Activated T-cell treated with anti-CD3 and anti-CD28 coated beads, Interleukin-2, amount 50 U/mL, for 24 hours (primary cell): ENCODE results near the gene PGA5.
"Not testable (repeated sequence)": the region's sequence is repeated elsewhere in the genome, so short reads cannot be mapped to it uniquely, and the experiment has no call there.

Source experiments
- DNase-seq: peaks from one replicate; pipeline ENCODE4 v3.0.0-alpha.2; 2020
- H3K27ac Mint-ChIP-seq: 2 replicates; pipeline ENCODE4 v1.8.0; 2020; ENCODE audit warnings: mild to moderate bottlenecking, mixed read lengths
- H3K27me3 Mint-ChIP-seq: 2 replicates; pipeline ENCODE4 v1.8.0; 2020; ENCODE audit warnings: mixed read lengths
- H3K36me3 Mint-ChIP-seq: 2 replicates; pipeline ENCODE4 v1.8.0; 2020; ENCODE audit warnings: low read depth, mixed read lengths
- H3K4me1 Mint-ChIP-seq: 2 replicates; pipeline ENCODE4 v1.8.0; 2020; ENCODE audit warnings: low read depth, mixed read lengths
- H3K4me3 Mint-ChIP-seq: 2 replicates; pipeline ENCODE4 v1.8.0; 2020; ENCODE audit warnings: mild to moderate bottlenecking, moderate library complexity, mixed read lengths
- H3K9me3 Mint-ChIP-seq: 2 replicates; pipeline ENCODE4 v1.8.0; 2020; ENCODE audit warnings: mixed read lengths

Gene PGA5

DNA sequence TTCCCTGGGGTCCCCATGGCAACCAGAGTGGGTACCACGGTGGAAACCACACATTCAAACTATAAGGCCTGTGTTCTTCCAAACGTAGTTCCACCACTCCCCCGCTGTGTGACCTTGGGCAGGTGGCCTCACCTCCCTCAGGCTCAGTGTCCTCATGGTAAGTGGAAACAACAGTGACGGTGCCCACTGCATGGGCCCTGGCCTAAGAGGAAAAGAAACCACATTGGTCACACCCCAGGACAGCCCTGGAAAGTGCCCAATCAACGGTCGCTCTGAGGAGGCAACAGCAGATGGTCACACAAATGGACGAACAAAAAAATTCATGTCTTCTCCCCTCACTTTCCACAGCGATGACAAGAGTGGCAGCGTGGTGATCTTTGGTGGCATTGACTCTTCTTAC is 7.1 kb downstream of the PGA5 start:
- not testable (repeated sequence) for H3K4me3 Mint-ChIP-seq, DNase-seq, H3K9me3 Mint-ChIP-seq, H3K27ac Mint-ChIP-seq, H3K27me3 Mint-ChIP-seq, H3K36me3 Mint-ChIP-seq, H3K4me1 Mint-ChIP-seq

DNA sequence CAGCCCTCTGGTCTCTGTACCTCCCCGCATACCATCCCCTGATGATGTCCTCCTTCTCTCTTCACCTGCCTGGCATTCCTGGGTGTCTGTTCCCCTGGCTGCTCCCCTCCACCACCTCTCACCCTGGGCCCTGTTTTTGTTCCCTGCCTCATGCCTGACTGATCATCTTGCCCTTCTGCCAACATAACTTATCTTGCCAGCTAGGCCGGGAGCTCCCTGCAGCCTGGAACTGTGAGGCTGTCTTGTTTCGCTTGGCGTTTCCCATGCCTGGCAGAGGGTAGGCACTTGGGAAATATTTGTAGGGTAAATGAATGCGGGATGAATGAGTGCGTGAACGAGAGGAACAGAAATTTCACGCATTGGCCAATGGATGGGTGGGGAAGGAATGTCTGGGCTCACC is 8.2 kb downstream of the PGA5 start:
- H3K27ac Mint-ChIP-seq, H3K4me1 Mint-ChIP-seq, H3K9me3 Mint-ChIP-seq, H3K4me3 Mint-ChIP-seq, H3K27me3 Mint-ChIP-seq, H3K36me3 Mint-ChIP-seq, DNase-seq: not testable (repeated sequence)

DNA sequence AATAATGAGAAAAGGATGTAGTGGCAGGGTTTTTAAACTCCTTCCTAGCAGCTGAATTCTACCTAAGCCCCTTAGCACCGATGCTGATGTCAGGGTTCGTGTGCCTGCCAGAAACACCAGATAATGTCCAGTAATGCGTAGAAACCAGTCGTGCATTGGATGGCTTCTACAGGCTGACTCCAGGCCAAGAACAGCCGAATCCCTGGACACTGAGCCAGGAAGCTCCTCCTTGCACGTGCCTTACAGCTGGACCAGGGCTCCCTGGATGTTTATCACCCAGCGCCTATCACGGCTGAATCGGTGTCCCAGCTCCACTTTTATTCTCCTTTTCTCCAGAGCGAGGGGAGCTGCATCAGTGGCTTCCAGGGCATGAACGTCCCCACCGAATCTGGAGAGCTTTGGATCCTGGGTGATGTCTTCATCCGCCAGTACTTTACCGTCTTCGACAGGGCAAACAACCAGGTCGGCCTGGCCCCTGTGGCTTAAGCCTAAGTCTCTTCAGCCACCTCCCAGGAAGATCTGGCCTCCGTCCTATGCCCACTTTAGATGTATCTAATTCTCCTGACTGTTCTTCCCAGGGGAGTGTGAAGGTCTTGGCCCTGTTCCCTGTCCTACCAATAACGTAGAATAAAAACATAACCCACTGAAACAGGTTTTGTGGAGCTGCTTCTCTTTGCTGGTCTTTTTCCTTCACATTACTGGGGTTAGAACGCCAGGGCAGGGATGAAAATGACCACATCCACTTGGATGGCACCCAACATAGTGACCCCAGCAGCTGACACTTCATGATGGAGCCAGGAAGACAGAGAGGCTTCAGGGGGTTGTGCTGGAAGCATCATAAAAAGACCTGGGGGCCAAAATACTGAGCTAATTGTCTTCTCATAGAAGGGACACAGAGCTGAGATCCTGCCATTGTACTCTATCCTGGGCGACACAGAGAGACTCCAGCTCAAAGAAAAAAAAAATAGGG is 10.1 kb downstream of the PGA5 start:
- not testable (repeated sequence) for H3K36me3 Mint-ChIP-seq, H3K4me1 Mint-ChIP-seq, H3K9me3 Mint-ChIP-seq, H3K27ac Mint-ChIP-seq, H3K4me3 Mint-ChIP-seq, H3K27me3 Mint-ChIP-seq, DNase-seq

DNA sequence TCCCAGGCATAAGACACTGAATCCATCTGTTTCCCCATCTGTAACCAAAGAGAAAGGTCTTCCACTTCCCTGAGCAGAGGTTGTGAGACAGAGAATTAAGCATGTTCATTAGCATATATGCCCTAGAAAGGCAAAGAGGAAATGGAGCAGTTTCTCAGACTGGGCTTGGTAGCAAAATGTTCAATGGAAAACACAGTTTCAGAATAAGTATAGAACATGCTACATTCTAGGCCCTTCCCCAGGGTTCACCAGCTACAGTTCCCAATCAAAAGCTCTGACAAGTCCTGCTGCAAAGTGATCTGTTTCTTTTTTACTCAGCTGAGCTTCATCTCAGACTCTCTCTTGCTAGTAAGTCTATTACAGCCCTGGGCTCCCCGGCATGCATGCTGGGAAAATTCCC is 11.4 kb downstream of the PGA5 start:
- H3K4me3 Mint-ChIP-seq, H3K4me1 Mint-ChIP-seq, H3K9me3 Mint-ChIP-seq, H3K36me3 Mint-ChIP-seq, H3K27me3 Mint-ChIP-seq, H3K27ac Mint-ChIP-seq, DNase-seq: not testable (repeated sequence)

DNA sequence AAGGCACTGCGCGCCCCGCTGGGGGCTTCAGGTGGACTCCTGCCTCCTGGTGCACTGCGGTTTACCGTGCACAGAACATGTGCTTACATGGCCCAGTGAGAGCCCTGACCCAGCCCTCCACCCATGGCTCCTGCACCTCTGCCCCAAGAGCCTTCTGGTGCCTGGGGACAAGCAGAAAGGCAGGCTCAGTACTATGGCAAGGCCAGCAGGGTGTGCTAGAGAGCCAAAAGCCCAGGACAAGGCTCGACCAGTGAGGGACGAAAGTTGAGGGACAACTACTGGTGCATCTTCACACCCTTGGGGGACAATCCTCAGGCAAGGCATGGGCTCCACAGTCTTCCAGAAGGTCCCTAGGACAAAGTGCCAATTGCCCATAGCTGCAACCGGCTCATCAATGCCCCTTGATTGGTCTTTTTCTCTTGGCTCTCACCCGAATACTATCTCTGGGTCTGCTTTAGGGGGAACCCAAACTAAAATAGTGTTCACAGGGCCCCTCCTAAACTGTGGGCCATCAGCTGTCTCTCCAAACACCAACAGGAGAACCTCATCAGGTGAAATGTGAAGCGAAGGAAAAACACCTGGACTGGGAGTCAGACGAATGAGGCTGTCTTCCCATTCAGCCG is 13.5 kb downstream of the PGA5 start:
- Mint-ChIP-seq H3K27me3 (no peaks in the 10 kb centered on the region), H3K9me3 (no peaks in the 10 kb centered on the region), H3K27ac (no peak overlapping the region), H3K4me1 (no peaks in the 10 kb centered on the region), H3K4me3 (no peak overlapping the region), H3K36me3 (peaks cover 8% of the 10 kb centered on the region)
- DNase-seq = peak; percentile 75

DNA sequence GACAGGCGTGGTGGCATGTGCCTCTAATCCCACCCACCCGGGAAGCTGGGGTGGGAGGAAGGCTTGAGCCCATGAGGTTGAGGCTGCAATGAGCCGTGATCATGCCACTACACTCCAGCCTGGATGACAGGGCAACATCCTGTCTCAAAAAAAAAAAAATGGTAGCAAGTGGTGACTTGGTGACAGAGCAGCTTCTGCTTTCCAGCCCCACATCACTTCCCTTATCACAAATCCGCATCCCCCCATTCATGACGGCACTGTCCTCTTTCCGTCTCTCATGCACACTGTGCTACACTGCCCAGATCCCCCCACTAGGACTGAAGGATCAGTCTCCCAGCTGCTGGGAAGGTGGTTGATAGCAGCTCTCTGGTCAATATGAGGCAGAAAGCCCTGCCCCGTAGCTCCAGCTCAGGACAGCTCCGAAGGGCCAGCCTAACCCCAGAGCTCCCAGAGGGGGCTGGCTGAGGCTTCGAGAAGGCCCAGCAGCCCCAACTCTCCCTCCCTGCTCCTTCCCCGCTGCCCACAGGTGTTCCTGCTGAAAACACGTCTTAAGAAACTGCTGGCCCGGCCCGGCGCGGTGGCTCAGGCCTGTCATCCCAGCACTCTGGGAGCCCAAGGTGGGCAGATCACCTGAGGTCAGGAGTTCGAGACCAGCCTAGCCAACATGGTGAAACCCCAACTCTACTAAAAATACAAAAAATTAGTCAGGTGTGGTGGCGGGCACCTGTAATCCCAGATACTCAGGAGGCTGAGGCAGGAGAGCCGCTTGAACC is 15.9 kb downstream of the PGA5 start:
- Mint-ChIP-seq H3K9me3 (no peaks in the 10 kb centered on the region), H3K27me3 (no peaks in the 10 kb centered on the region), H3K4me1 (no peaks in the 10 kb centered on the region), H3K36me3 (peaks cover 8% of the 10 kb centered on the region), H3K27ac (no peak overlapping the region), H3K4me3 (no peak overlapping the region)
- DNase-seq = no peak

DNA sequence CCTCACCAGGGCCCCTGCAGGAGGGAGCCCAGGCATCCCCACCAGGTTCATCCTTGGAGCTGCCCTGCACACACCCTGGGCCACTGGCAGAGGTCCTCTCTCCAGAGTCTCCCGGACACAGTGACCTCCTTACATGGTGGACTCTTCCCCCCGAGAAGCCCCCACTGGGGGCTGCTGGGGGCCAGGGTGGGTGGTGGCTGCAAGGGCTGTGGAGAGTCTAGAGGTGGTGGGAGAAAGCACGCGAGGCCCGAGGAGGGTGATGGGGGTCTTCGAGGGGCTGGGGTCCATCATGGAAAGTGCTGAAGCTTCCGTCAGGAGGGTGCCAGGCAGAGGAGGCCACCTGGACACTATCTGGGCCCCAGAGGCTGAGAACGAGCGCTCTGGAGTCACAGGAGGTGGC is 17.6 kb downstream of the PGA5 start:
- no peaks in the 10 kb centered on the region for H3K9me3 Mint-ChIP-seq
- H3K4me1 Mint-ChIP-seq = no peaks in the 10 kb centered on the region
- no peak for DNase-seq
- no peak overlapping the region for H3K27ac Mint-ChIP-seq
- peaks cover 13% of the 10 kb centered on the region for H3K36me3 Mint-ChIP-seq
- no peak overlapping the region for H3K4me3 Mint-ChIP-seq
- no peaks in the 10 kb centered on the region for H3K27me3 Mint-ChIP-seq

DNA sequence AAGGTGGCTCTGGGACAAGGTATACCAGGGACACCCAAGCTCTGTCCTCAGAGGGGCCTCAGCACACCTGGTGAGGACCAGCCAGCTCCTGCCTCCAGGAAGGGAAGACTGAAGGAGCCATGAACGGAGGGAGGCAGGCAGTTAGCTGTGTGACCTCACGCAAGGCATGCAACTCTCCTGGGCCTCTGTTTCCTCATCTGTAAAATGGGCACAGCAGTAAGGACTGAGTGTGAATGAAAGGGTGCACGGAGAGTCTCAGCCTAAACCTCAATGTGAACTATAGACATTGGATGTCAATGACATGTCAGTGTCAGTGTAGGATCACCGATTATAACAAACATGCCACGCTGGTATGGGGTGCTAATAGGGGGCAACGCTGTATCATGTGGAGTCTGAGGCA is 18.4 kb downstream of the PGA5 start:
- Mint-ChIP-seq H3K27me3 (no peaks in the 10 kb centered on the region), H3K9me3 (no peaks in the 10 kb centered on the region), H3K4me3 (no peak overlapping the region), H3K27ac (no peak overlapping the region), H3K36me3 (peaks cover 18% of the 10 kb centered on the region), H3K4me1 (no peaks in the 10 kb centered on the region)
- no peak for DNase-seq

DNA sequence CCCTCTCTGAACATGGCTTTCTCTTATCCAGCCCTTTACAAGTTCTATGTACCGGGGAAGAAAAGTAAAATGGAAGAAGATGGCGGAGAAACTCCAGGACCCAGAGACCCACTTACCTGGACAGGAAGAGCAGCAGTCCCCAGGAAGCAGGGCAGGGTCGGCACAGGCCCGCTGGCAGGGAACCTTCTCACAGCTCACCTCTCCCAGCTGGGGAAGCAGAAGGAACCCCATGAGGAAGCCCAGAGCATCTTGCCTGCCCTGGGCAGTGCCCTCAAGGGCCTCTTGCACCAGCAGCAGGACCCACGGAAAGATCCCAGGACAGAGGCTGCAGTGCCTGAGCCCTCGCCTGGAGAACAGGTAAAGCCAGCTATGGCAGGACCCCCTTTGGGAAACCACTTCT is 23.4 kb downstream of the PGA5 start:
- H3K9me3 Mint-ChIP-seq = no peaks in the 10 kb centered on the region
- H3K4me3 Mint-ChIP-seq = no peak overlapping the region
- H3K27ac Mint-ChIP-seq = no peak overlapping the region
- no peaks in the 10 kb centered on the region for H3K4me1 Mint-ChIP-seq
- H3K36me3 Mint-ChIP-seq = peaks cover 17% of the 10 kb centered on the region
- DNase-seq = no peak
- H3K27me3 Mint-ChIP-seq = no peaks in the 10 kb centered on the region

DNA sequence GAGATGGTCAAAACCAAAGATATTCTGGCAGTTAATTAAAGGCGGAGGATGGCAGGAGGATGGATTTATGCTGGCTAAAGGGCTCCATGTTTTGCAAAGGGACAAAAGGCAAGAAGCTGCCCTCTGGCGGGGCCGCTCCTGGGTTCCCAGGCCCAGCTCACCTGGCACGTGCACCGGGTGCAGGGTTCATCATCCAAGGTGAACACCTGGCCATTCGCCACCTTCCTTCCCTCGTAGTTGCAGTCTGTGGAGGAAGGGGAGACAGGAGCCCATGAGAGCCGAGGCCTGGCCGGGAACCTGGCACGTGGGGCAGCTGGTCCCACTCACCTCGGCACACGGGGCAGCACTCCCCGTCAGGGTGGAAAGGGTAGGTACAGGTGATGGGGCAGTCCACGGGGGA is 23.8 kb downstream of the PGA5 start:
- Mint-ChIP-seq H3K27ac (no peak overlapping the region), H3K36me3 (peaks cover 17% of the 10 kb centered on the region), H3K27me3 (no peaks in the 10 kb centered on the region), H3K4me3 (no peak overlapping the region), H3K9me3 (no peaks in the 10 kb centered on the region), H3K4me1 (no peaks in the 10 kb centered on the region)
- DNase-seq = no peak

DNA sequence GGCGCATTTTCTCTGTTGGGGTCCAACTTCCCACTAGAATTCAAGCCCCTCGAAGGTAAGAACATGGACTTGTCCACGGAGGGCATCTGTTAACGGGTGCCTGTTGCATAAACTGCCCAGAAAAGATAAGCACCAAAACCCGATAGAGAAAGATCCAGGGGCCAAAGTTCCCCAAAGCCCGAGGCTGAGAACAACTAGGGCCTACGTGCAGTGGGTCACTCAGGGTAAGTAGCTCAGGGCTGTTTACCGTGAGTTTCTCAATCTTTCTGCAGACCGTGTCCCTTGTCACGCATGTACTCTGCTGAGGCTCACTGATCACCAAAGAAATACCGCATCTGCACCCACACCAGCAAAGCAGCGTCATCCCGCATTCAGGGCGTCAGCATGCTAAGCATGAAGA is 24.4 kb downstream of the PGA5 start:
- peaks cover 17% of the 10 kb centered on the region for H3K36me3 Mint-ChIP-seq
- no peak overlapping the region for H3K4me3 Mint-ChIP-seq
- DNase-seq = no peak
- no peak overlapping the region for H3K27ac Mint-ChIP-seq
- no peaks in the 10 kb centered on the region for H3K4me1 Mint-ChIP-seq
- no peaks in the 10 kb centered on the region for H3K27me3 Mint-ChIP-seq
- no peaks in the 10 kb centered on the region for H3K9me3 Mint-ChIP-seq

DNA sequence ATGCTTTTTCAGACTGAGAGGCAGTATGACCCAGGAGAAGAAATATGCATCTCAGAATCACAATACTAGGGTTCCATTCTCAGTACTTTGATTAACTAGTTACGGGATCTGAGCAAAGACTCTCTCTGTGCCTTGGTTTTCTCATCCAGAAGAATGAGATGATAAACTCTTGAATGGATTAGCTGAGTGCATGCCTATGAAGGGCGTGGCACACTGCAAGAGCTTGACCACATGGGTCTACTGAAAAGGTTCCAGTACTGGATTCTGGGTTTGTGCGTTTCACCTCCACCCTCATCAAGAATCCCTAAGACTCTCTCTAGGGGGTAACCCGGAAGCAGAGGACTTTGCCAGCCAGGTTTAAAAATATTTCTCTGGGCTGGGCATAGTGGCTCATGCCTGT is 25.6 kb downstream of the PGA5 start:
- H3K4me1 Mint-ChIP-seq = peaks cover 2% of the 10 kb centered on the region
- H3K4me3 Mint-ChIP-seq = no peak overlapping the region
- H3K9me3 Mint-ChIP-seq = no peaks in the 10 kb centered on the region
- H3K27me3 Mint-ChIP-seq = no peaks in the 10 kb centered on the region
- H3K27ac Mint-ChIP-seq = no peak overlapping the region
- H3K36me3 Mint-ChIP-seq = peaks cover 17% of the 10 kb centered on the region
- no peak for DNase-seq

DNA sequence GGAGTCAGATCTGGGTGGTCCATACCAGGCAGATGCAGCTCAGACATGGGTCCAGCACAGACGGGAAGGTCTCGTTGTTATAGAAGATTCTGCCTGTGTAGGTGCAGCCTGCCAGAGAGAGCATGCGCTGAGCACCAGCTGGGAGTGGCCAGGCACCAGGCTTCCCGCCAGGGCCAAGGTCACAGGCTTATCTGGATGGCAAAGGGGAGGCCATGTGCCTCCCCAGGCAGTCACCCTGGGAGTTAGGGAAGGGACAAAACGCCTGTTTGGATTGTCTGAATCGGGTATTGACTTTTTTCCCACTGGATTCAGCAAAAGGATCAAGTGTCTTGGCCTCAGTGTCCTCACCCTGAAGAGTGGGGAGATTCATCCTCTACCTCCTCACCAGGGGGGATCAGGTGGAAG is 26.5 kb downstream of the PGA5 start:
- Mint-ChIP-seq H3K9me3 (no peaks in the 10 kb centered on the region), H3K4me3 (no peak overlapping the region), H3K4me1 (peaks cover 2% of the 10 kb centered on the region), H3K27me3 (no peaks in the 10 kb centered on the region), H3K36me3 (peaks cover 17% of the 10 kb centered on the region), H3K27ac (no peak overlapping the region)
- DNase-seq = no peak

DNA sequence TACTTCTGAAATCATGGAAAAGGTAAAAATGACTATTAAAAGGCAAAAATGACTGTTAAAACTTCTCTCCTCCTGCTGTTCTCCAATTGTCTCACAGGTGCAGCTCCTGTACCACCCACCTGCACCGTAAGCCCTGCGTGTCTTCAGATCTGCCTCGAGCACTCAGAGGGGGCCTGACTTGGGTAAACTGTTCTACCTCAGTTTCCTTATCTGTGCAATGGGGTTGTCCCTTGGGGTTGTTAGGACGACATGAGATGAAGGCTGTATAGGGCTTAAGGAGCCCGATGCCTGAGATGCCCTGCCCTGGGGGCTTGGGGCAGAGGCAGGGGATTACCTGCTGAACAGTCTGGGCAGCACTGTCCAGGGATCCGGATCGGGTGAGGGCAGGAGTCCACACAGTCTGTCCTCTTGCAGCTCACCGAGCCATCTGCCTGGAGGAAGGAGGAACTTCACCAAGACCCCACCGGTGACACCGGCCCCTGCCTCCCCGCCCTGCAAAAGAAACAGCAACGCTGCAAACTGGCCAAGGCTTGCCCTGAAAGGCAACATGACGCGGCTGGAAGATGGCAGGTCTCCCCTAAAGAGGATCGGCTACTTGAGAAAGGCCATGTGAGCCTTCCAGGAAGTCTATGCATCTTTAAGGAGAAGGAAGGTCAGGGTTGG is 27.7 kb downstream of the PGA5 start:
- Mint-ChIP-seq H3K27ac (no peak overlapping the region), H3K9me3 (no peaks in the 10 kb centered on the region), H3K36me3 (peaks cover 13% of the 10 kb centered on the region), H3K4me1 (peaks cover 2% of the 10 kb centered on the region), H3K27me3 (no peaks in the 10 kb centered on the region), H3K4me3 (no peak overlapping the region)
- no peak for DNase-seq
